ENCODE measurements around the gene ADCY4. TPM values are rescaled to one million over a fixed set of nuclear protein-coding genes. Genes with fewer than 3 reads are reported as not detected.

The ADCY4 gene
- total and polyA plus RNA-seq, 2 of the 13 experiments (the other 11 are each of a cell fraction or from before 2014, with no cell fraction given) = 0.03 TPM; not detected in 1

DNA sequence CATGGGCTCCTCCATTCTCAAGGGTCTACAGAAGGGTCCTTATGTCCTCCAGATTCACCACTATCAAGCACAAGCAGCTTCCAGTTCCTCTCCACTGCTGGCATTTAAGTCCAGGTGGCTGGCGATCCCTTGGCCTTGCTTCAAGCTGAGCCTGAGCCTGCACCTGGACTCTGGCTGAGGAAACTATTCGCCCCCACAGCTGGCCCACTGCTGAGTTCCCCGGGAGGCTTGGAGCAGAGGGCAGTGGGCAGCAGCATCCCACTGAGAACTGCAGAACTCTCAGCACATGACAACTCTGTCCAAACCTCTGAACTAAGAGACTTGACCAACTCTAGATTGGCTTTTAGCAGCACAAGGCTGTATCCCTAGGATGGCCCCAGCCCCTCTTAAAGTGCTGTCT, 52.1 kb downstream of the ADCY4 start (continued):
- TF ChIP-seq, protein P1, sequence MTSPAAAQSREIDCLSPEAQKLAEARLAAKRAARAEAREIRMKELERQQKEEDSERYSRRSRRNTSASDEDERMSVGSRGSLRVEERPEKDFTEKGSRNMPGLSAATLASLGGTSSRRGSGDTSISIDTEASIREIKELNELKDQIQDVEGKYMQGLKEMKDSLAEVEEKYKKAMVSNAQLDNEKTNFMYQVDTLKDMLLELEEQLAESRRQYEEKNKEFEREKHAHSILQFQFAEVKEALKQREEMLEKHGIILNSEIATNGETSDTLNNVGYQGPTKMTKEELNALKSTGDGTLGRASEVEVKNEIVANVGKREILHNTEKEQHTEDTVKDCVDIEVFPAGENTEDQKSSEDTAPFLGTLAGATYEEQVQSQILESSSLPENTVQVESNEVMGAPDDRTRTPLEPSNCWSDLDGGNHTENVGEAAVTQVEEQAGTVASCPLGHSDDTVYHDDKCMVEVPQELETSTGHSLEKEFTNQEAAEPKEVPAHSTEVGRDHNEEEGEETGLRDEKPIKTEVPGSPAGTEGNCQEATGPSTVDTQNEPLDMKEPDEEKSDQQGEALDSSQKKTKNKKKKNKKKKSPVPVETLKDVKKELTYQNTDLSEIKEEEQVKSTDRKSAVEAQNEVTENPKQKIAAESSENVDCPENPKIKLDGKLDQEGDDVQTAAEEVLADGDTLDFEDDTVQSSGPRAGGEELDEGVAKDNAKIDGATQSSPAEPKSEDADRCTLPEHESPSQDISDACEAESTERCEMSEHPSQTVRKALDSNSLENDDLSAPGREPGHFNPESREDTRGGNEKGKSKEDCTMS (CRISPR knock-in tag; conservative IDR thresholded peaks at IDR 0.05) = no peak
- TF ChIP-seq HOXA7 (CRISPR knock-in tag; IDR thresholded peaks at IDR 0.05) (no peak), SPEN (CRISPR knock-in tag; IDR thresholded peaks at IDR 0.05; ENCODE audit: low read depth) (no peak), PLRG1 (conservative IDR thresholded peaks at IDR 0.05) (no peak), KLF13 (CRISPR knock-in tag; IDR thresholded peaks at IDR 0.05) (no peak), PHF8 (CRISPR knock-in tag; IDR thresholded peaks at IDR 0.05) (no peak), ZNF790 (CRISPR knock-in tag; IDR thresholded peaks at IDR 0.05; ENCODE audit: borderline replicate concordance) (no peak), REL (CRISPR knock-in tag; conservative IDR thresholded peaks at IDR 0.05) (no peak), NCOA5 (CRISPR knock-in tag; IDR thresholded peaks at IDR 0.05) (no peak)
- TF ChIP-seq, protein P2, sequence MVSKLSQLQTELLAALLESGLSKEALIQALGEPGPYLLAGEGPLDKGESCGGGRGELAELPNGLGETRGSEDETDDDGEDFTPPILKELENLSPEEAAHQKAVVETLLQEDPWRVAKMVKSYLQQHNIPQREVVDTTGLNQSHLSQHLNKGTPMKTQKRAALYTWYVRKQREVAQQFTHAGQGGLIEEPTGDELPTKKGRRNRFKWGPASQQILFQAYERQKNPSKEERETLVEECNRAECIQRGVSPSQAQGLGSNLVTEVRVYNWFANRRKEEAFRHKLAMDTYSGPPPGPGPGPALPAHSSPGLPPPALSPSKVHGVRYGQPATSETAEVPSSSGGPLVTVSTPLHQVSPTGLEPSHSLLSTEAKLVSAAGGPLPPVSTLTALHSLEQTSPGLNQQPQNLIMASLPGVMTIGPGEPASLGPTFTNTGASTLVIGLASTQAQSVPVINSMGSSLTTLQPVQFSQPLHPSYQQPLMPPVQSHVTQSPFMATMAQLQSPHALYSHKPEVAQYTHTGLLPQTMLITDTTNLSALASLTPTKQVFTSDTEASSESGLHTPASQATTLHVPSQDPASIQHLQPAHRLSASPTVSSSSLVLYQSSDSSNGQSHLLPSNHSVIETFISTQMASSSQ (IDR thresholded peaks at IDR 0.05; ENCODE audit: low read depth) = no peak
- TF ChIP-seq, protein P2 (CRISPR knock-in tag; IDR thresholded peaks at IDR 0.05; ENCODE audit: borderline replicate concordance) = no peak
- TF ChIP-seq, protein P3, sequence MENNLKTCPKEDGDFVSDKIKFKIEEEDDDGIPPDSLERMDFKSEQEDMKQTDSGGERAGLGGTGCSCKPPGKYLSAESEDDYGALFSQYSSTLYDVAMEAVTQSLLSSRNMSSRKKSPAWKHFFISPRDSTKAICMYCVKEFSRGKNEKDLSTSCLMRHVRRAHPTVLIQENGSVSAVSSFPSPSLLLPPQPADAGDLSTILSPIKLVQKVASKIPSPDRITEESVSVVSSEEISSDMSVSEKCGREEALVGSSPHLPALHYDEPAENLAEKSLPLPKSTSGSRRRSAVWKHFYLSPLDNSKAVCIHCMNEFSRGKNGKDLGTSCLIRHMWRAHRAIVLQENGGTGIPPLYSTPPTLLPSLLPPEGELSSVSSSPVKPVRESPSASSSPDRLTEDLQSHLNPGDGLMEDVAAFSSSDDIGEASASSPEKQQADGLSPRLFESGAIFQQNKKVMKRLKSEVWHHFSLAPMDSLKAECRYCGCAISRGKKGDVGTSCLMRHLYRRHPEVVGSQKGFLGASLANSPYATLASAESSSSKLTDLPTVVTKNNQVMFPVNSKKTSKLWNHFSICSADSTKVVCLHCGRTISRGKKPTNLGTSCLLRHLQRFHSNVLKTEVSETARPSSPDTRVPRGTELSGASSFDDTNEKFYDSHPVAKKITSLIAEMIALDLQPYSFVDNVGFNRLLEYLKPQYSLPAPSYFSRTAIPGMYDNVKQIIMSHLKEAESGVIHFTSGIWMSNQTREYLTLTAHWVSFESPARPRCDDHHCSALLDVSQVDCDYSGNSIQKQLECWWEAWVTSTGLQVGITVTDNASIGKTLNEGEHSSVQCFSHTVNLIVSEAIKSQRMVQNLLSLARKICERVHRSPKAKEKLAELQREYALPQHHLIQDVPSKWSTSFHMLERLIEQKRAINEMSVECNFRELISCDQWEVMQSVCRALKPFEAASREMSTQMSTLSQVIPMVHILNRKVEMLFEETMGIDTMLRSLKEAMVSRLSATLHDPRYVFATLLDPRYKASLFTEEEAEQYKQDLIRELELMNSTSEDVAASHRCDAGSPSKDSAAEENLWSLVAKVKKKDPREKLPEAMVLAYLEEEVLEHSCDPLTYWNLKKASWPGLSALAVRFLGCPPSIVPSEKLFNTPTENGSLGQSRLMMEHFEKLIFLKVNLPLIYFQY (CRISPR knock-in tag; IDR thresholded peaks at IDR 0.05; ENCODE audit: borderline replicate concordance) = no peak
- TF ChIP-seq, protein P4, sequence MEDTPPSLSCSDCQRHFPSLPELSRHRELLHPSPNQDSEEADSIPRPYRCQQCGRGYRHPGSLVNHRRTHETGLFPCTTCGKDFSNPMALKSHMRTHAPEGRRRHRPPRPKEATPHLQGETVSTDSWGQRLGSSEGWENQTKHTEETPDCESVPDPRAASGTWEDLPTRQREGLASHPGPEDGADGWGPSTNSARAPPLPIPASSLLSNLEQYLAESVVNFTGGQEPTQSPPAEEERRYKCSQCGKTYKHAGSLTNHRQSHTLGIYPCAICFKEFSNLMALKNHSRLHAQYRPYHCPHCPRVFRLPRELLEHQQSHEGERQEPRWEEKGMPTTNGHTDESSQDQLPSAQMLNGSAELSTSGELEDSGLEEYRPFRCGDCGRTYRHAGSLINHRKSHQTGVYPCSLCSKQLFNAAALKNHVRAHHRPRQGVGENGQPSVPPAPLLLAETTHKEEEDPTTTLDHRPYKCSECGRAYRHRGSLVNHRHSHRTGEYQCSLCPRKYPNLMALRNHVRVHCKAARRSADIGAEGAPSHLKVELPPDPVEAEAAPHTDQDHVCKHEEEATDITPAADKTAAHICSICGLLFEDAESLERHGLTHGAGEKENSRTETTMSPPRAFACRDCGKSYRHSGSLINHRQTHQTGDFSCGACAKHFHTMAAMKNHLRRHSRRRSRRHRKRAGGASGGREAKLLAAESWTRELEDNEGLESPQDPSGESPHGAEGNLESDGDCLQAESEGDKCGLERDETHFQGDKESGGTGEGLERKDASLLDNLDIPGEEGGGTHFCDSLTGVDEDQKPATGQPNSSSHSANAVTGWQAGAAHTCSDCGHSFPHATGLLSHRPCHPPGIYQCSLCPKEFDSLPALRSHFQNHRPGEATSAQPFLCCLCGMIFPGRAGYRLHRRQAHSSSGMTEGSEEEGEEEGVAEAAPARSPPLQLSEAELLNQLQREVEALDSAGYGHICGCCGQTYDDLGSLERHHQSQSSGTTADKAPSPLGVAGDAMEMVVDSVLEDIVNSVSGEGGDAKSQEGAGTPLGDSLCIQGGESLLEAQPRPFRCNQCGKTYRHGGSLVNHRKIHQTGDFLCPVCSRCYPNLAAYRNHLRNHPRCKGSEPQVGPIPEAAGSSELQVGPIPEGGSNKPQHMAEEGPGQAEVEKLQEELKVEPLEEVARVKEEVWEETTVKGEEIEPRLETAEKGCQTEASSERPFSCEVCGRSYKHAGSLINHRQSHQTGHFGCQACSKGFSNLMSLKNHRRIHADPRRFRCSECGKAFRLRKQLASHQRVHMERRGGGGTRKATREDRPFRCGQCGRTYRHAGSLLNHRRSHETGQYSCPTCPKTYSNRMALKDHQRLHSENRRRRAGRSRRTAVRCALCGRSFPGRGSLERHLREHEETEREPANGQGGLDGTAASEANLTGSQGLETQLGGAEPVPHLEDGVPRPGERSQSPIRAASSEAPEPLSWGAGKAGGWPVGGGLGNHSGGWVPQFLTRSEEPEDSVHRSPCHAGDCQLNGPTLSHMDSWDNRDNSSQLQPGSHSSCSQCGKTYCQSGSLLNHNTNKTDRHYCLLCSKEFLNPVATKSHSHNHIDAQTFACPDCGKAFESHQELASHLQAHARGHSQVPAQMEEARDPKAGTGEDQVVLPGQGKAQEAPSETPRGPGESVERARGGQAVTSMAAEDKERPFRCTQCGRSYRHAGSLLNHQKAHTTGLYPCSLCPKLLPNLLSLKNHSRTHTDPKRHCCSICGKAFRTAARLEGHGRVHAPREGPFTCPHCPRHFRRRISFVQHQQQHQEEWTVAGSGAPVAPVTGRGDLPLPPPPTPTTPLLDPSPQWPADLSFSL (CRISPR knock-in tag; IDR thresholded peaks at IDR 0.05) = no peak

Data from HepG2 (cell line).